Prostate gland (tissue), 2 donors: Measurements from ENCODE around the gene VNN1. TPM values are rescaled to one million over a fixed set of nuclear protein-coding genes. Genes with fewer than 3 reads are reported as not detected.

ENCODE experiments used
- DNase-seq: peaks from one replicate; pipeline ENCODE4 v3.0.0-alpha.2; 2019; ENCODE audit warnings: low spot score
- H3K27ac ChIP-seq, 2 donors: fragments of 200-600 bp; sonication (generic); 2 replicates each; pipeline ENCODE4 v1.5.1; 2017 to 2019
- H3K27me3 ChIP-seq: fragments of 200-600 bp; sonication (generic); replicated peaks from 2 replicates; pipeline ENCODE4 v1.5.1; 2019; ENCODE audit not compliant: insufficient read depth
- H3K36me3 ChIP-seq, 2 donors: fragments of 200-600 bp; sonication (generic); 1 replicate in 1 of 2; 2 replicates in 1 of 2; pipeline versions ENCODE4 v1.5.1 to v1.8.1; 2017 to 2019
- H3K4me1 ChIP-seq: fragments of 200-600 bp; sonication (generic); replicated peaks from 2 replicates; pipeline ENCODE4 v1.5.1; 2019
- H3K4me3 ChIP-seq, 2 donors: fragments of 200-600 bp; sonication (generic); 2 replicates each; pipeline ENCODE4 v1.5.1; 2017 to 2019
- H3K9me3 ChIP-seq: fragments of 200-600 bp; sonication (generic); 2 replicates; pipeline ENCODE4 v1.5.1; 2017
- POLR2A ChIP-seq: fragments of 450-650 bp; IDR thresholded peaks from one replicate; pipeline ENCODE4 v1.6.1; 2016; ENCODE audit warnings: antibody characterized with exemption, mild to moderate bottlenecking
- POLR2AphosphoS5 ChIP-seq: sonication (generic); formaldehyde crosslinking; IDR thresholded peaks from one replicate; pipeline ENCODE4 v1.6.1; 2017; ENCODE audit warnings: antibody characterized with exemption
- WGBS: methylation state at CpG from one replicate; pipeline ENCODE4 v1.1.5; 2018; 5-methylcytosine and 5-hydroxymethylcytosine counted together
- intact Hi-C: fragments of 100-400 bp; cut with DNase I; formaldehyde crosslinking; loops from one replicate; pipeline ENCODE4 v1.14.2; 2022
- total RNA-seq, 2 donors: library from RNA; depleted of rRNA; stranded (reverse); fragments of >200 nt; gene quantifications; one replicate each; pipeline ENCODE4 v1.1.0, GENCODE V29; 2016
- TF ChIP-seq, protein P1 (sequence below), 4 experiments: fragments of 200-600 bp in 2 of 4; fragments of 450-650 bp in 2 of 4; sonication (generic) in 2 of 4; IDR thresholded peaks; 1 replicate in 3 of 4; 2 replicates in 1 of 4; pipeline ENCODE4 v1.5.1; 2016 to 2019; ENCODE audit warnings: antibody characterized with exemption in 4 of 4, mild to moderate bottlenecking in 2 of 4, moderate library complexity in 2 of 4

The VNN1 gene
- total RNA-seq, 2 donors from 2014 or later, result 0.32 to 0.34 TPM

DNA sequence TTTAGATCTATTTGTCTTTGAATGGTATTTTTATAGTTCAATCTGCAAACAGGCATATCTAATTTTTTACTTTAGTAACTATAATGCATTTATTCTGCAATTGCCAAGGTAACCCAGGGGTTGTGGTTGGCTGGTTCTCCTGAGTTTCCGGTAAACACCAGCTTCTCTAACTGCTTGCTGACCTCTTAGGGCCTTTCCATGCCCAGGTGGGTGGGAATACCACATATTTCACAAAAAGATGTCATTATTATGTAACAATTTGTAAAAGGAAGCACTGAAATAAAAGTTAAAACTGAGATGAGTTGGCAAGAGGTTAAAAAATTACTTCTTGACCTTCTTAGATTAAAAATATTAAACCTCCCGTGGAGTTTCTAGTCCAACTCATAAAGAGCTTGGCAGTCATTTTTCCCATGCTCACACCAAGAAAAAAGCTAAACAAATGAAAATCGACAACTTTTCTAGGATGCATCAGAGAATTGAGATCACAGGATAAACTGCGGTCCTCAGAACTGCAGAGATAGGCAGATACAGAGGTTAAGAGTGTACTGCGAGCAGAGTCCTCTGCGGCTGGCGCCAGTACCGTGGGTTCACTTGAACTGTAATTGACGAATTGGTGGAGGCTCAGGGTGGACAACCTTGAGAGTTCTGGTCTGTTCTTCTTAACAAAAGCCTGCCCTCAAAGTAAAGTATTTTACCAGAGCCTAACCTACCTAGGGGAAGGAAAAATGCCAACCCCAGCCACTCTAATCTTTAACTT is 2.2 kb upstream of the VNN1 start:
- no peaks in the 10 kb centered on the region for H3K36me3 ChIP-seq

DNA sequence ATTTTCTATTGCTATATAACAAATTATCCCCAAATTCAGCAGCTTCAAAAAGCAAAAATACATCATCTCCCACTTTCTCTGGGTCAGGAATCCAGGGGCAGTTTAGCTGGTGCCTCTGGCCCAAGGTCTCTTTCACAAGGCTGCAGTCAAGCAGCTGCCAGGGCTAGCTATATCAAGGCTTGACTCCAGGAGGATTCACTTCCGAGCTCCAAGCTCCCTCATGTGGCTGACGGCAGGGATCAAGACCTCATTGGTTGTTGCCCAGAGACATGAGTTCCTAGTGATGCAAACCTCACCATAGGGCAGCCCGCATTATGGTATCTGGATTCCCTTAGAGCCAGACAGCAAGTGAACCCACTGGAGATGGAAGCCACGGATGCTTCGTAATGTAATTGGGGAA is 1.3 kb upstream of the VNN1 start:
- Histone ChIP-seq H3K27me3 (no peaks in the 10 kb centered on the region), H3K27ac (no peak overlapping the region), H3K4me1 (no peaks in the 10 kb centered on the region), H3K4me3 (no peak overlapping the region), H3K36me3 (no peaks in the 10 kb centered on the region), H3K9me3 (no peaks in the 10 kb centered on the region)
- intact Hi-C loops, result no loop called here
- peak; percentile 22 for DNase-seq
- 55% methylated on average over 5 of the region's 5 CpGs for WGBS
- TF ChIP-seq, protein P1, sequence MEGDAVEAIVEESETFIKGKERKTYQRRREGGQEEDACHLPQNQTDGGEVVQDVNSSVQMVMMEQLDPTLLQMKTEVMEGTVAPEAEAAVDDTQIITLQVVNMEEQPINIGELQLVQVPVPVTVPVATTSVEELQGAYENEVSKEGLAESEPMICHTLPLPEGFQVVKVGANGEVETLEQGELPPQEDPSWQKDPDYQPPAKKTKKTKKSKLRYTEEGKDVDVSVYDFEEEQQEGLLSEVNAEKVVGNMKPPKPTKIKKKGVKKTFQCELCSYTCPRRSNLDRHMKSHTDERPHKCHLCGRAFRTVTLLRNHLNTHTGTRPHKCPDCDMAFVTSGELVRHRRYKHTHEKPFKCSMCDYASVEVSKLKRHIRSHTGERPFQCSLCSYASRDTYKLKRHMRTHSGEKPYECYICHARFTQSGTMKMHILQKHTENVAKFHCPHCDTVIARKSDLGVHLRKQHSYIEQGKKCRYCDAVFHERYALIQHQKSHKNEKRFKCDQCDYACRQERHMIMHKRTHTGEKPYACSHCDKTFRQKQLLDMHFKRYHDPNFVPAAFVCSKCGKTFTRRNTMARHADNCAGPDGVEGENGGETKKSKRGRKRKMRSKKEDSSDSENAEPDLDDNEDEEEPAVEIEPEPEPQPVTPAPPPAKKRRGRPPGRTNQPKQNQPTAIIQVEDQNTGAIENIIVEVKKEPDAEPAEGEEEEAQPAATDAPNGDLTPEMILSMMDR (IDR thresholded peaks at IDR 0.05), result peak in 2 of 4 experiments; percentile 15 to 43
- TF ChIP-seq POLR2A (no peak), POLR2AphosphoS5 (no peak)

More for the DNA sequence above, 2.2 kb upstream of the VNN1 start:
- Histone ChIP-seq H3K4me3 (no peak overlapping the region), H3K9me3 (no peaks in the 10 kb centered on the region), H3K27me3 (no peaks in the 10 kb centered on the region), H3K4me1 (no peaks in the 10 kb centered on the region), H3K27ac (no peak overlapping the region)
- intact Hi-C loops, result no loop called here
- no peak for DNase-seq
- TF ChIP-seq POLR2A (no peak), POLR2AphosphoS5 (no peak)
- TF ChIP-seq, protein P1 (IDR thresholded peaks at IDR 0.05), result no peak
- WGBS, result 79% methylated on average over 9 of the region's 9 CpGs

DNA sequence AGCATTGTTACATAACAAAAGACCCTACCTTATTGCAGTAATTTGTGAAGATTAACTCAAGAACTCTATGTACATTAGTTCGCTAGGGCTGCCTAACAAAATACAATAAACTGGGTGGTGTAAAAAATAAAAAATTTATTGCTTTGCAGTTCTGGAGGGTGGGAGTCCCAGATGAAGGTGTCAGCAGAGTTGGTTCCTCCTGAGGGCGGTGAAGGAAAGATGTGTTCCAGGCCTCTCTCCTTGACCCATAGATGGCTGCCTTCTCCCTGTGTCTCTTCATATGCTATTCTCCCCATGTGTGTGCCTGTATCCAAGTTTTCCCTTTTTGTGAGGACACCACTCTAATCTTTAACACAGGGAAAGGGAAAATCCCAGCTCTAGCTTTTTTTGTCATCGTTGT is 305 bp upstream of the VNN1 start:
- TF ChIP-seq POLR2AphosphoS5 (no peak), POLR2A (no peak)
- TF ChIP-seq, protein P1 (IDR thresholded peaks at IDR 0.05), result no peak
- no peak for DNase-seq
- no peaks in the 10 kb centered on the region for H3K4me1 ChIP-seq
- intact Hi-C loops, result no loop called here
- no peaks in the 10 kb centered on the region for H3K27me3 ChIP-seq
- 77% methylated on average over 3 of the region's 3 CpGs for WGBS
- no peak overlapping the region for H3K27ac ChIP-seq
- H3K9me3 ChIP-seq, result no peaks in the 10 kb centered on the region
- no peak overlapping the region for H3K4me3 ChIP-seq
- no peaks in the 10 kb centered on the region for H3K36me3 ChIP-seq

DNA sequence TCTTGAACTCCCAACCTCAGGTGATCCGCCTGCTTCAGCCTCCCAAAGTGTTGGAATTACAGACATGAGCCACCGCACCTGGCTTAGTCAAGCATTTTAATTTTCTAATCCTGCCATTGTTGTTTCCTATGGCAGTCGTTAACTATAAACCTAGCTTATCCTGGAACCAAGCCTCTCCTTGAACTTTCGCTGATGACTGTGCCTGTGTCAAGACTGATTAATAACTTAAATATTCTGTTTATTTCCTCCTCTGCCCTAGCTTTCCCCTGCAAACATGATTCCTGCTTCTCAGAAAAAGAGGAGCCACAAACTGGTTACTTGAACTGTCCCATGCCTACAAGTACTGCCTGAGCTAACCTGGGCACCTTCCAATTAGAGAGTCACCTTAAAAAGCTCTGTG is 1.5 kb downstream of the VNN1 start:
- intact Hi-C loops, result no loop called here
- Histone ChIP-seq H3K27ac (no peak overlapping the region), H3K4me1 (no peaks in the 10 kb centered on the region), H3K27me3 (no peaks in the 10 kb centered on the region), H3K4me3 (no peak overlapping the region), H3K36me3 (no peaks in the 10 kb centered on the region), H3K9me3 (no peaks in the 10 kb centered on the region)
- WGBS, result 66% methylated on average over 4 of the region's 4 CpGs
- DNase-seq, result no peak
- TF ChIP-seq POLR2AphosphoS5 (no peak), POLR2A (no peak)
- TF ChIP-seq, protein P1 (IDR thresholded peaks at IDR 0.05), result no peak

DNA sequence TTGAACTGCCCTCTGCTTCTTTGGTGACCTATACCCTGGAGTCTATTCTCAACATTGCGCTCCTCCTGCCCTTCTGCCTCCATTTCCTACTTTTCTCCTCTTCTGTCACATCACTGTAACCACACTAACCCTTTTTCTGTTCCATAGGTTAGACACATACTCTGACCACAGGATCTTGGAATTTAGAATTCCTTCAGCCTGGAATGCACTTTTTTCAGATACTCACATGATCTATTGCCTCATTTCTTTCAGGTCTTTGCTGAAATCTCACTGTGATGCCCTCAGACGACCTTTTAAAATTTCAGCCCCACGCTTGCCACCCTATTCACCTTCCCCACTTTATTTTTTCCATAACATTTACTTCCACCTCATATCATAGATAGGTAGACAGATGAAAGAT is 5.1 kb downstream of the VNN1 start:
- Histone ChIP-seq H3K4me1 (no peaks in the 10 kb centered on the region), H3K27ac (no peak overlapping the region), H3K27me3 (no peaks in the 10 kb centered on the region), H3K9me3 (no peaks in the 10 kb centered on the region), H3K36me3 (no peaks in the 10 kb centered on the region), H3K4me3 (no peak overlapping the region)
- intact Hi-C loops, result no loop called here
- TF ChIP-seq POLR2AphosphoS5 (no peak), POLR2A (no peak)
- TF ChIP-seq, protein P1 (IDR thresholded peaks at IDR 0.05), result no peak
- no peak for DNase-seq
- 90% methylated on average over 3 of the region's 3 CpGs for WGBS
